Suprapubic skin (tissue), 4 donors: ENCODE data around the gene GJC1. TPM values are rescaled to one million over a fixed set of nuclear protein-coding genes. Genes with fewer than 3 reads are reported as not detected.

Experiments used
- DNase-seq, 2 donors: peaks; one replicate each; pipeline ENCODE4 v3.0.0-alpha.2; 2019; ENCODE audit warnings: low spot score in 2 of 2
- H3K27ac ChIP-seq: fragments of 200-600 bp; sonication (generic); one replicate; pipeline ENCODE4 v1.5.1; 2019
- H3K27me3 ChIP-seq: fragments of 200-600 bp; sonication (generic); one replicate; pipeline ENCODE4 v1.5.1; 2019
- H3K36me3 ChIP-seq: fragments of 200-600 bp; sonication (generic); one replicate; pipeline ENCODE4 v1.5.1; 2019
- H3K4me1 ChIP-seq: fragments of 200-600 bp; sonication (generic); one replicate; pipeline ENCODE4 v1.5.1; 2019
- H3K4me3 ChIP-seq: fragments of 200-600 bp; sonication (generic); one replicate; pipeline ENCODE4 v1.5.1; 2019; ENCODE audit warnings: mild to moderate bottlenecking
- H3K9me3 ChIP-seq: fragments of 200-600 bp; sonication (generic); one replicate; pipeline ENCODE4 v1.5.1; 2019
- CTCF ChIP-seq, 2 donors: fragments of 200-600 bp in 1 of 2; fragments of 450-650 bp in 1 of 2; sonication (generic) in 1 of 2; IDR thresholded peaks; one replicate each; pipeline ENCODE4 v1.5.1; 2016 to 2019; ENCODE audit warnings: antibody characterized with exemption in 2 of 2, mild to moderate bottlenecking in 1 of 2, moderate library complexity in 1 of 2
- EP300 ChIP-seq: sonication (generic); formaldehyde crosslinking; IDR thresholded peaks from one replicate; pipeline ENCODE4 v1.6.1; 2017; ENCODE audit warnings: antibody characterized with exemption
- POLR2A ChIP-seq, 2 donors: fragments of 450-650 bp; IDR thresholded peaks; one replicate each; pipeline ENCODE4 v1.6.1; 2017; ENCODE audit warnings: antibody characterized with exemption in 2 of 2, mild to moderate bottlenecking in 2 of 2, moderate library complexity in 2 of 2
- POLR2AphosphoS5 ChIP-seq, 3 donors: sonication (generic); formaldehyde crosslinking; IDR thresholded peaks; one replicate each; pipeline ENCODE4 v1.6.1; 2017; ENCODE audit warnings: antibody characterized with exemption in 3 of 3
- WGBS: methylation state at CpG from one replicate; pipeline ENCODE4 v1.1.5; 2018; 5-methylcytosine and 5-hydroxymethylcytosine counted together
- total RNA-seq, 4 donors: library from RNA; depleted of rRNA; stranded (reverse); fragments of >200 nt; gene quantifications; one replicate each; pipeline ENCODE4 v1.1.0, GENCODE V29; 2016

GJC1 gene
- total RNA-seq, 4 donors from 2014 or later = 1.1 to 7.8 (median 1.9) TPM

GRCh38 chr17:44768505-44769142 lies 61.5 kb downstream of the GJC1 start:
- peaks cover 29% of the 10 kb centered on the region for H3K27me3 ChIP-seq
- TF ChIP-seq EP300 (no peak), POLR2AphosphoS5 (IDR thresholded peaks at IDR 0.05) (no peak)

GRCh38 chr17:44767493-44767892 lies 62.6 kb downstream of the GJC1 start:
- Histone ChIP-seq H3K27ac (no peak overlapping the region), H3K4me1 (no peaks in the 10 kb centered on the region), H3K4me3 (no peak overlapping the region), H3K27me3 (peaks cover 19% of the 10 kb centered on the region), H3K36me3 (no peaks in the 10 kb centered on the region), H3K9me3 (no peaks in the 10 kb centered on the region)
- 52% methylated on average over 4 of the region's 4 CpGs for WGBS
- DNase-seq = no peak
- TF ChIP-seq POLR2AphosphoS5 (IDR thresholded peaks at IDR 0.05) = no peak
- no peak for TF ChIP-seq POLR2A (IDR thresholded peaks at IDR 0.05)
- TF ChIP-seq CTCF (IDR thresholded peaks at IDR 0.05) = no peak
- no peak for TF ChIP-seq EP300

More at GRCh38 chr17:44768505-44769142, 61.5 kb downstream of the GJC1 start:
- 93% methylated on average over 9 of the region's 11 CpGs for WGBS
- H3K4me3 ChIP-seq = no peak overlapping the region
- H3K4me1 ChIP-seq = no peaks in the 10 kb centered on the region
- H3K9me3 ChIP-seq = no peaks in the 10 kb centered on the region
- DNase-seq = no peak
- H3K36me3 ChIP-seq = no peaks in the 10 kb centered on the region
- no peak overlapping the region for H3K27ac ChIP-seq

GRCh38 chr17:44766409-44767038 lies 63.6 kb downstream of the GJC1 start:
- 64% methylated on average over 5 of the region's 8 CpGs for WGBS
- Histone ChIP-seq H3K4me1 (no peaks in the 10 kb centered on the region), H3K9me3 (no peaks in the 10 kb centered on the region), H3K4me3 (no peak overlapping the region), H3K27me3 (peaks cover 12% of the 10 kb centered on the region), H3K36me3 (no peaks in the 10 kb centered on the region), H3K27ac (no peak overlapping the region)
- no peak for DNase-seq
- no peak for TF ChIP-seq CTCF (IDR thresholded peaks at IDR 0.05)

- 73% methylated on average over 11 of the region's 11 CpGs for WGBS
- peaks cover 16% of the 10 kb centered on the region for H3K27me3 ChIP-seq
- no peaks in the 10 kb centered on the region for H3K36me3 ChIP-seq
- no peaks in the 10 kb centered on the region for H3K4me1 ChIP-seq
- H3K27ac ChIP-seq = no peak overlapping the region
- H3K9me3 ChIP-seq = no peaks in the 10 kb centered on the region
- H3K4me3 ChIP-seq = no peak overlapping the region
- no peak for DNase-seq
- TF ChIP-seq EP300 (no peak), POLR2A (IDR thresholded peaks at IDR 0.05) (no peak), CTCF (IDR thresholded peaks at IDR 0.05) (no peak), POLR2AphosphoS5 (IDR thresholded peaks at IDR 0.05) (no peak)
Observed at GRCh38 chr17:44765965-44766364, 64.1 kb downstream of the GJC1 start.

GRCh38 chr17:44763170-44763569 lies 66.9 kb downstream of the GJC1 start:
- WGBS = 88% methylated on average over 5 of the region's 5 CpGs
- Histone ChIP-seq H3K9me3 (no peaks in the 10 kb centered on the region), H3K4me3 (no peak overlapping the region), H3K36me3 (no peaks in the 10 kb centered on the region), H3K27ac (no peak overlapping the region), H3K4me1 (peaks cover 16% of the 10 kb centered on the region), H3K27me3 (peaks cover 43% of the 10 kb centered on the region)
- no peak for DNase-seq
- TF ChIP-seq EP300 (no peak), POLR2A (IDR thresholded peaks at IDR 0.05) (no peak), POLR2AphosphoS5 (IDR thresholded peaks at IDR 0.05) (no peak)

GRCh38 chr17:44761932-44762810 lies 67.9 kb downstream of the GJC1 start:
- no peak for TF ChIP-seq POLR2A (IDR thresholded peaks at IDR 0.05)
- peaks cover 43% of the 10 kb centered on the region for H3K27me3 ChIP-seq

More at GRCh38 chr17:44761932-44762810, 67.9 kb downstream of the GJC1 start:
- H3K4me3 ChIP-seq = no peak overlapping the region
- no peaks in the 10 kb centered on the region for H3K9me3 ChIP-seq
- H3K36me3 ChIP-seq = no peaks in the 10 kb centered on the region
- no peak overlapping the region for H3K27ac ChIP-seq
- 77% methylated on average over 15 of the region's 17 CpGs for WGBS
- no peak for DNase-seq
- peaks cover 16% of the 10 kb centered on the region for H3K4me1 ChIP-seq
